HepG2 (cell line): ENCODE results near the gene PPA2. TPM values are rescaled to one million over a fixed set of nuclear protein-coding genes. Genes with fewer than 3 reads are reported as not detected.

Experiments
- ATAC-seq: fragments of 200-7000 bp; cut with Tn5 transposase; 3 replicates; pipeline ENCODE4 v1.9.1; 2020; ENCODE audit warnings: mild to moderate bottlenecking, moderate library complexity
- BruUV-seq: library from RNA; stranded (reverse); fragments of 400-500 nt; replicated peaks from 2 replicates; lab custom pipeline; 2021; lab: Mats Ljungman, UMichigan
- CTCF ChIA-PET: fragments of 300-600 bp; formaldehyde crosslinking; extraction: SDS; loops from one replicate; lab custom pipeline; 2021; ENCODE audit warnings: low total read pairs, inconsistent platforms, low intra/inter-chr PET ratio; lab: Yijun Ruan, JAX
- POLR2A ChIA-PET: fragments of 350-600 bp; sonication (Branson Sonifier 250); formaldehyde crosslinking; loops from one replicate; lab custom pipeline; 2020; ENCODE audit warnings: antibody characterized with exemption, inconsistent platforms; lab: Yijun Ruan, JAX
- DNase-seq: peaks from one replicate; pipeline ENCODE4 v3.0.0-alpha.2; 2015; ENCODE audit warnings: low spot score
- FAIRE-seq: peaks from 3 replicates; lab custom pipeline; 2011; peaks lifted over from hg19 to GRCh38; lab: Jason Lieb, UNC
- H2AFZ ChIP-seq: one replicate; pipeline ENCODE4 v1.6.1; 2011; ENCODE audit warnings: low read length, inconsistent platforms
- H3K27ac ChIP-seq: fragments of 300-600 bp; 3 replicates; pipeline ENCODE4 v1.8.0; 2011; ENCODE audit warnings: mixed run types, mild to moderate bottlenecking, mixed read lengths, low read length, inconsistent platforms; ENCODE audit not compliant: insufficient read depth; ENCODE audit errors: extremely low read length
- H3K27me3 ChIP-seq, 2 experiments: fragments of 200-600 bp in 1 of 2; 2 replicates in 1 of 2; 3 replicates in 1 of 2; pipeline versions ENCODE4 v1.6.0 to v1.8.0; 2011; ENCODE audit warnings: low read length in 2 of 2, mild to moderate bottlenecking in 2 of 2, moderate library complexity in 2 of 2, inconsistent platforms in 1 of 2; ENCODE audit not compliant: insufficient read depth in 2 of 2, control insufficient read depth in 1 of 2
- H3K36me3 ChIP-seq, 2 experiments: fragments of 200-600 bp in 1 of 2; replicated peaks in 1 of 2; 2 replicates in 1 of 2; 3 replicates in 1 of 2; pipeline versions ENCODE4 v1.5.1 to v1.8.0; 2011; ENCODE audit warnings: low read length in 2 of 2, inconsistent platforms in 1 of 2; ENCODE audit not compliant: insufficient read depth in 2 of 2, control insufficient read depth in 1 of 2
- H3K4me1 ChIP-seq: 2 replicates; pipeline ENCODE4 v1.5.1; 2012; ENCODE audit warnings: low read length, inconsistent platforms; ENCODE audit not compliant: insufficient read depth
- H3K4me2 ChIP-seq: 2 replicates; pipeline ENCODE4 v1.6.0; 2011; ENCODE audit warnings: low read depth, low read length, inconsistent platforms
- H3K4me3 ChIP-seq, 3 experiments: fragments of 200-600 bp in 1 of 3; sonication (generic), shearing (Covaris generic) in 1 of 3; replicated peaks in 1 of 3; 2 replicates each; pipeline ENCODE4 v1.5.1; 2011 to 2016; ENCODE audit warnings: low read length in 3 of 3, inconsistent platforms in 2 of 3, low read depth in 2 of 3, mild to moderate bottlenecking in 2 of 3, control low read depth in 1 of 3, mixed read lengths in 1 of 3; ENCODE audit not compliant: insufficient read depth in 1 of 3
- H3K79me2 ChIP-seq: one replicate; pipeline ENCODE4 v1.6.1; 2011; ENCODE audit warnings: low read length, inconsistent platforms; ENCODE audit not compliant: insufficient read depth
- H3K9ac ChIP-seq: 2 replicates; pipeline ENCODE4 v1.6.0; 2011; ENCODE audit warnings: mild to moderate bottlenecking, low read depth, low read length, inconsistent platforms; ENCODE audit not compliant: insufficient read depth
- H3K9me3 ChIP-seq: 2 replicates; pipeline ENCODE4 v1.5.1; 2012; ENCODE audit warnings: mild to moderate bottlenecking, low read length
- H4K20me1 ChIP-seq: 2 replicates; pipeline ENCODE4 v1.6.0; 2011; ENCODE audit warnings: inconsistent platforms, mild to moderate bottlenecking, low read length, moderate library complexity; ENCODE audit not compliant: insufficient read depth
- ATAD3A ChIP-seq: sonication (generic); formaldehyde crosslinking; IDR thresholded peaks from 2 replicates; pipeline ENCODE4 v1.4.0; 2020; ENCODE audit warnings: missing genetic modification reagents
- HBP1 ChIP-seq: IDR thresholded peaks from 2 replicates; pipeline ENCODE4 v1.6.1; 2016; ENCODE audit warnings: low read depth, control low read depth
- KDM1A ChIP-seq: IDR thresholded peaks from 2 replicates; pipeline ENCODE4 v1.6.1; 2016; ENCODE audit warnings: missing compliant biosample characterization
- REXO4 ChIP-seq: sonication (generic); formaldehyde crosslinking; IDR thresholded peaks from 2 replicates; pipeline ENCODE4 v1.8.0; 2022; ENCODE audit warnings: missing genetic modification reagents, mild to moderate bottlenecking, borderline replicate concordance
- ZFP90 ChIP-seq: sonication (generic); formaldehyde crosslinking; IDR thresholded peaks from 2 replicates; pipeline ENCODE4 v1.8.0; 2022; ENCODE audit warnings: missing genetic modification reagents, mild to moderate bottlenecking, inconsistent platforms, borderline replicate concordance
- ZNF160 ChIP-seq: sonication (generic); formaldehyde crosslinking; IDR thresholded peaks from 2 replicates; pipeline ENCODE4 v1.8.0; 2022; ENCODE audit warnings: mild to moderate bottlenecking, inconsistent platforms, missing genetic modification reagents
- ZNF33B ChIP-seq: sonication (generic); formaldehyde crosslinking; IDR thresholded peaks from 2 replicates; pipeline ENCODE4 v1.5.1; 2020; ENCODE audit warnings: mild to moderate bottlenecking, missing genetic modification reagents
- ZNF414 ChIP-seq: sonication (generic); formaldehyde crosslinking; IDR thresholded peaks from 2 replicates; pipeline ENCODE4 v1.5.0; 2020; ENCODE audit warnings: missing genetic modification reagents
- ZNF501 ChIP-seq: sonication (generic); formaldehyde crosslinking; IDR thresholded peaks from 2 replicates; pipeline ENCODE4 v1.5.1; 2020; ENCODE audit warnings: mild to moderate bottlenecking, moderate library complexity, missing genetic modification reagents
- ZNF607 ChIP-seq: sonication (generic); formaldehyde crosslinking; IDR thresholded peaks from 2 replicates; pipeline ENCODE4 v1.5.1; 2020; ENCODE audit warnings: missing genetic modification reagents, mild to moderate bottlenecking, borderline replicate concordance
- ZNF850 ChIP-seq: sonication (generic); formaldehyde crosslinking; conservative IDR thresholded peaks from 2 replicates; pipeline ENCODE4 v1.9.0; 2021; ENCODE audit warnings: mild to moderate bottlenecking, missing genetic modification reagents
- ZSCAN5A ChIP-seq: sonication (generic); formaldehyde crosslinking; IDR thresholded peaks from 2 replicates; pipeline ENCODE4 v1.8.0; 2022; ENCODE audit warnings: mild to moderate bottlenecking, missing genetic modification reagents, borderline replicate concordance
- ZSCAN9 ChIP-seq: IDR thresholded peaks from 2 replicates; pipeline ENCODE4 v1.6.1; 2016; ENCODE audit warnings: borderline replicate concordance
- ZZZ3 ChIP-seq: sonication (generic); formaldehyde crosslinking; IDR thresholded peaks from 2 replicates; pipeline ENCODE4 v1.4.0; 2020; ENCODE audit warnings: missing genetic modification reagents, mild to moderate bottlenecking, borderline replicate concordance
- WGBS: methylation state at CpG from one replicate; pipeline ENCODE4 v1.1.6; 2017; ENCODE audit warnings: low lambda C conversion rate; 5-methylcytosine and 5-hydroxymethylcytosine counted together
- in situ Hi-C: cut with HindIII; loops from 2 replicates; pipeline ENCODE4 v1.10.0; 2017; ENCODE audit warnings: low pct_unique_long_range_greater_than_20kb; ENCODE audit not compliant: extremely low pct_ligation_motif_present
- intact Hi-C: fragments of 100-400 bp; cut with micrococcal nuclease; formaldehyde crosslinking; loops from one replicate; pipeline ENCODE4 v1.10.0; 2022; ENCODE audit not compliant: unreplicated experiment
- polyA plus RNA-seq, 8 experiments: library from polyadenylated mRNA; depleted of rRNA in 3 of 8; stranded (reverse) in 7 of 8; unstranded in 1 of 8; fragments of >200 nt; fragmentation: Illumina TruSeq in 4 of 8; extraction: Trizol in 4 of 8; gene quantifications; 2 replicates each; pipeline versions ENCODE4 v1.2.1 to v1.2.3, GENCODE V29; 2011 to 2016; ENCODE audit warnings: low read depth in 4 of 8, missing spikeins in 1 of 8, mixed read lengths in 1 of 8; ENCODE audit not compliant: insufficient read depth in 1 of 8
- total RNA-seq, 5 experiments: library from RNA; depleted of rRNA; stranded (reverse); fragments of >200 nt; fragmentation: Illumina TruSeq; extraction: Trizol; gene quantifications; 2 replicates each; pipeline ENCODE4 v1.2.3, GENCODE V29; 2016; ENCODE audit warnings: low read depth in 1 of 5

PPA2 gene
- total and polyA plus RNA-seq, 2 of the 13 experiments (the other 11 are each of a cell fraction or from before 2014, with no cell fraction given): 44.2 to 70.6 TPM

GRCh38 chr4:105462576-105462975 is 11.3 kb downstream of the PPA2 start:
- ChIA-PET POLR2A (no interaction called here), CTCF (no interaction called here)
- Histone ChIP-seq H3K9me3 (no peaks in the 10 kb centered on the region), H3K27ac (no peak overlapping the region), H3K4me1 (no peaks in the 10 kb centered on the region), H3K4me2 (no peak overlapping the region), H3K27me3 (no peaks in the 10 kb centered on the region), H3K36me3 (peaks cover 2 to 7% of the 10 kb centered on the region in 2 experiments; a peak in 1 of 5 replicates)
- no peak for DNase-seq
- WGBS: 93% methylated on average over 3 of the region's 3 CpGs
- no peak for ATAC-seq
- no peak for FAIRE-seq
- in situ Hi-C loops: loop anchor here (25.0 kb wide), 1 partner anchor 550 kb away; no protein-coding TSS in a partner anchor
- TF ChIP-seq KDM1A (CRISPR knock-in tag) (no peak), REXO4 (no peak), ZSCAN5A (CRISPR knock-in tag) (0 out of 2 replicates have a peak, but pooled peaks have one; percentile 30), ZNF850 (CRISPR knock-in tag) (no peak)
- TF ChIP-seq, all 625 proteins: peak for 1
- H4K20me1 ChIP-seq: no peaks in the 10 kb centered on the region
- BruUV-seq: no TSS peak
- intact Hi-C loops: no loop called here
- H3K4me3 ChIP-seq: no peak overlapping the region
- H2AFZ ChIP-seq: no peak overlapping the region
- H3K9ac ChIP-seq: no peak overlapping the region
- H3K79me2 ChIP-seq: no peaks in the 10 kb centered on the region

GRCh38 chr4:105461621-105462382 is 12.1 kb downstream of the PPA2 start:
- Histone ChIP-seq H3K9ac (no peak overlapping the region), H3K36me3 (peaks cover 2 to 7% of the 10 kb centered on the region in 2 experiments; a peak in 1 of 5 replicates), H3K4me3 (no peak overlapping the region), H3K9me3 (no peaks in the 10 kb centered on the region), H2AFZ (no peak overlapping the region), H3K27me3 (no peaks in the 10 kb centered on the region), H3K4me2 (no peak overlapping the region), H3K4me1 (no peaks in the 10 kb centered on the region), H3K79me2 (no peaks in the 10 kb centered on the region), H3K27ac (no peak overlapping the region), H4K20me1 (no peaks in the 10 kb centered on the region)
- no peak for ATAC-seq
- DNase-seq: no peak
- 95% methylated on average over 6 of the region's 6 CpGs for WGBS
- CTCF ChIA-PET: no interaction called here
- in situ Hi-C loops: loop anchor here (25.0 kb wide), 1 partner anchor 550 kb away; no protein-coding TSS in a partner anchor
- BruUV-seq: no TSS peak
- POLR2A ChIA-PET: no interaction called here
- no peak for FAIRE-seq
- intact Hi-C loops: no loop called here
- TF ChIP-seq ZNF33B: no peak
- no peak for TF ChIP-seq ZNF501 (CRISPR knock-in tag)
- no peak for TF ChIP-seq ATAD3A (CRISPR knock-in tag)
- no peak for TF ChIP-seq ZNF160 (CRISPR knock-in tag)
- no peak for TF ChIP-seq ZFP90 (CRISPR knock-in tag)
- no peak for TF ChIP-seq ZNF607 (CRISPR knock-in tag)
- no peak for TF ChIP-seq ZZZ3 (CRISPR knock-in tag)
- TF ChIP-seq ZNF414 (CRISPR knock-in tag): no peak
- TF ChIP-seq HBP1: no peak
- TF ChIP-seq ZSCAN9 (CRISPR knock-in tag): no peak
